ENCODE results near the gene HSPG2.
"Not testable (repeated sequence)": the region's sequence is repeated elsewhere in the genome, so short reads cannot be mapped to it uniquely, and the experiment has no call there.

HSPG2 gene

GRCh38 chr1:21932127-21932526, 5.0 kb downstream of the HSPG2 start:
- DNase-seq (ENCODE audit: low spot score): peak; percentile 73

DNA sequence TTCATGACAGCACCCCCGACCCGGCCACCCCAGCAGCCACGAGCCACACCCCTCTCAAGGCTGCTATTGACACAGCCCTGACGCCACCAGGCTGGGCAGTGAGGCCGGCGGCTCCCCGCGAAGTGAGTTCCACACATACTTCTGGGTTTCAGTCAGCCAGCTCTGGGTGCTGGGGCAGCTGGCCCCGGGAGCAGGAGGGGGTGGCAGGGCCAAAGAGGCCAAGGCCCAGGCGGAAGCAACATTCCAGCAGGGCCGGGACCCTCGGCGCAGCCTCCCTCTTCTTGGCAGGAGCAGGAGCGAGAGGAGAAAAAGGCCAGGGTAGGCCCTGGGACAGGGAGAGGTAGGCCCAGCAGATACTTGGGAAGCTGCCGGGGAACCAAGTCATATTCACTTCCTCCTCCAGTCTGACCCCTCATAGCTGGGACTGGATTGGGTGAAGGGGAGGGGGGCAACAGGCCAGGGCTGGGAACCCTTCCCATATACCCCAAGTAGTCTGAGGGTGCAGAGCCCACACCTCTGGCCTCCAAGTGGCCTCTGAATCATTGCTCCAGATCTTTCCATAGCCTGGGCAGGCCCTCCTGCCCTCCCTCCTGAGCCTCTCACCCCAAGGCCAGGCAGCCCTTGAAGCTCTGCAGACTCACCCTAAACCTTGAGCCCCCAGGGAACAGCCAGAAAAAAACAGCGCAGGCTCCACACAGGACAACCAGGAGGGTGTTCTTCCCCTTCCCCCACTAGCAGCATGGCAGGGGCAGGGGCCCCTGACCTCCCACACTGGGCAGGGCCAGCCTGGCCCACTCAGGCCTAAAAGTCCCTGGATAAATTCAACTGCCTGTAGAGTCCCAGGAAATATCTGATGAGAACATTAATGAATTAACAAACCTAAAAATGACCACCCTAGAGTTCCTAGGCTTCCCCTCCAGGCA, 5.7 kb downstream of the HSPG2 start:
- peak; percentile 92 for DNase-seq (ENCODE audit: low spot score)

DNA sequence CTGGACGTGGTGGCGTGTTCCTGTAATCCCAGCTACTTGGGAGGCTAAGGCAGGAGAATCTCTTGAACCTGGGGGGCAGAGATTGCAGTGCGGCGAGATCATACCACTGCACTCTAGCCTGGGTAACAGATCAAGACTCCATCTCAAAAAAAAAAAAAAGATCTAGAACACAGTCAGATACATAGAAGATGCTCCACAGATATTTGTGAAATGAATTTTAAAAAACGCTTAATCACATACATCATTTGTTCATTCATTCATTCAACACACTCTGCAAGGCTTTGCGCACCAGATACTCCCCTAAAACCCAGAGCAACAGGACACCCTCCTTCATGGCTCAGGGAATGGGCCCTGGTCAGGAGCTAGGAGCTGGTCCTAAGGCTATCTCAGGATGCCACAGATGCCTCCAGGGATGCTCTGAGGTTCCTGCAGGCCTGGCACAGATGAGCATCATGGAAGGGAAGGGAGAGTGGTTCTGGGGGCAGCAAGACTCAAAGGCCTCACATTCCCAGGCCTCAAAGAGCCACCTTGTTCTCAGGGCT, 6.4 kb downstream of the HSPG2 start:
- no peak for DNase-seq (ENCODE audit: low spot score)

DNA sequence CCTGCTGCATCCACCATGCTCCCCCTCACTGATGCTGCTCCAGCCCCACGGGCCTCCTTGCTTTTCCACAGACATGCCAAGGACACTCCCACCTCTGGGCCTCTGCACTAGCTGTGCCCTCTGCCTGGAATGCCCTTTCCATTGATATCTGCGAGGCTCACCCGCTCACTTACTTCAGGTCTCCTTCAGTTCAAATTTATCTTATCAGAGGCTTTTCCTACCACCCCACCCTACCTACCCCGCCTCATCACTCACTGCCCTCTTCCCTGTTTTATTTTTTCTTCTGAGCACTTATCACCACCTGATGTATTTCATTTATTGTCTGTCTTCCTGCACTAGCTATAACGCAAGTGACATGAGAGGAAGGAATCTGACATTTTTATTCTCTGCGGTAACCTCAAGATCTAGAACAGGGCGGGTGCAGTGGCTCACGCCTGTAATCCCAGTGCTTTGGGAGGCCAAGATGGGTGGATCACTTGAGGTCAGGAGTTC, 7.0 kb downstream of the HSPG2 start:
- DNase-seq (ENCODE audit: low spot score): no peak

DNA sequence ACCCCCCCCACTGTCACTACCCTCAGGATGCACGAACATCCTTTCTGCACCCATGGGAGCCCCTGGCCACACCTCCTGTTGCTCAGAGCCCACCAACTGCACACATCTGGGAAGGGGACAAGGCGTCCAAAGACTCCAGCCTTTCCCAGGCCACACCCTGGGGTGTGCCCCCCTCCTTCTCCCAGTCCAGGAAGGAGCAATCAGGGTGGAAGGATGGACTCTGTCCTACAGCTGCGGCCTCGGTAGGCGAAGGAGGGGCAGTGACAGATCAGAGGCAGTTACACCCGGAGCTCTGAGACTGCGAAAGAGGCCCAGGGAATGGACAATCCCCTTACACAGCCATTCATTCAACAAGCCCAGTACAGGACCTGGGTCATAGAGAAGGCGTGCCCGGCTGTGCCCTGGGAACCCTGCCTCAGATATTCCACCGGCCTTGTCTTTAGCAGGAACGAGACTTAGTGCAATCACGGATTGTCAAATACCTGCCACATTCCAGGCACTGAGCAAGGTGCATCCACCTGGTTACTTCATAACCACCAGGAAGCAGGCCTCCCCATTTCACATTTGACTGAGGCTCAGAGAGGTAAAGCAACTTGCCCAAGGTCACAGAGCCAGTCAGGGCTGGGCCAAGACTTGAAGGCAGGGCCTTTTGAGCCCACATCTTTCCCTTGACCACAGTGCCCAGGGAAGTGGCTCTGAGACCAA, 9.4 kb downstream of the HSPG2 start:
- DNase-seq (ENCODE audit: low spot score): peak; percentile 78

DNA sequence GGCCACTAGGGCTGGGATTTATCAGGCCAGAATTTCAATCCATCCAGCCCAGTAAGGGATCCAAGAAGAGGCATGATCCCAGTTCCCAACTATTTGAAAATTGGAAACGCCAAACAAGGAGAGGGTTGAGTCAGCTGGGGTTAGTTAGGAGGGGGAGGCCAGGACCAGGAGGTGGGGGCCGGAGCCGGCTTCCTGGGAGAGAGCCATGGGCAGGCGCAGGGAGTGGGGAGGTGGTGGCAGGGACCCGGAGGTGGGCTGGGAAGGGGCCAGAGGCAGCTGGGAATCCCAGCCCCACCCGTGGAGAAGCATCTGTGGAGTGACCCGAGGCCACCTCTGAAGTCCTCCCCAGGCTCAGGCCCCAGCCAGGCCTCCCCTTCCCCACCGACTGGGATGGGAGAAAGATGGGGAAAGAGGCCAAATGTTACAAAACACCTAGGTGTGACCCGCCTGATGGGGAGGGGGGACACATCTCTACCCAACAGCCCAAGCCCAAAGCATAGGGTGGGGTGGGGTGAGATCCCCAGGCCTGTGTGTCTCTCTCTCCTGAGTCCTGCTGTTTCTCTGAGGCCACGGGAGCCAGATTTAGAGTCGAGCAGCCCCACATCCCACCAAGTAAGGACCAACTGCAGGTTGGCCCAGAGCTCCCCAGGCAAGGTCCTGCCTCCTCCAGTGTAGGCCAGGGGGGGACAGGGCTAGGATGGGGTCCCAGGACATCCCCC, 10.1 kb downstream of the HSPG2 start:
- peak; percentile 91 for DNase-seq (ENCODE audit: low spot score)

- no peak for DNase-seq (ENCODE audit: low spot score)
Measured at GRCh38 chr1:21926065-21926464, 11.0 kb downstream of the HSPG2 start.

DNA sequence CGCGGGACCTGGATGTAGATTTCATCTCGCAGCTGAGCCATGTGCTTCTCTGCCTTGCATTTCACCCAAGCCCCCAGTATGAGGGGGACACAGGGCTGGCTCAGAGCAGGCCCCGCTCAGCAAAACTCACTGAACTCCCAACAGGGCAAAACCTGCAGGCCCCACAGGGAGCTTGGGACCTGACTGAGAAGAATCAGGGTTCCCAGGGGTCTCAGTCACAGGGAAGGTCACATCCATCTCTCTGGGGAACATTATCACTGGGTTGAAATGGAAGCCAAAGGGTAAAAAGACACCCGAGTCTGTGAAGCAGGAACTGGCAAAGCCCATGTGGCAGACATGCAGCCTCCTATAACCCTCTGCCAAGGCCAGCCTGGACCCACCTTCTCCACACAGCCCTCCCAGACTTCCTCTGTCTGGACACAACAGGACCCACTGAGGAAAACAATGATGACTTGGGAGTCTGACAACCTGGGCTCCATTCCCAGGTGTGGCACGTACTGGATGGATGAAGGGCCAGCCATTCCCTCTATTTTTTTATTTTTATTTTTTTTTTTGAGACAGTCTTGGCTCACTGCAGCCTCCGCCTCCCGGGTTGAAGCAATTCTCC, 11.7 kb downstream of the HSPG2 start:
- DNase-seq (ENCODE audit: low spot score): no peak

GRCh38 chr1:21924503-21925005, 12.6 kb downstream of the HSPG2 start:
- DNase-seq (ENCODE audit: low spot score): no peak

GRCh38 chr1:21922090-21923013, 14.8 kb downstream of the HSPG2 start:
- no peak for DNase-seq (ENCODE audit: low spot score)

DNA sequence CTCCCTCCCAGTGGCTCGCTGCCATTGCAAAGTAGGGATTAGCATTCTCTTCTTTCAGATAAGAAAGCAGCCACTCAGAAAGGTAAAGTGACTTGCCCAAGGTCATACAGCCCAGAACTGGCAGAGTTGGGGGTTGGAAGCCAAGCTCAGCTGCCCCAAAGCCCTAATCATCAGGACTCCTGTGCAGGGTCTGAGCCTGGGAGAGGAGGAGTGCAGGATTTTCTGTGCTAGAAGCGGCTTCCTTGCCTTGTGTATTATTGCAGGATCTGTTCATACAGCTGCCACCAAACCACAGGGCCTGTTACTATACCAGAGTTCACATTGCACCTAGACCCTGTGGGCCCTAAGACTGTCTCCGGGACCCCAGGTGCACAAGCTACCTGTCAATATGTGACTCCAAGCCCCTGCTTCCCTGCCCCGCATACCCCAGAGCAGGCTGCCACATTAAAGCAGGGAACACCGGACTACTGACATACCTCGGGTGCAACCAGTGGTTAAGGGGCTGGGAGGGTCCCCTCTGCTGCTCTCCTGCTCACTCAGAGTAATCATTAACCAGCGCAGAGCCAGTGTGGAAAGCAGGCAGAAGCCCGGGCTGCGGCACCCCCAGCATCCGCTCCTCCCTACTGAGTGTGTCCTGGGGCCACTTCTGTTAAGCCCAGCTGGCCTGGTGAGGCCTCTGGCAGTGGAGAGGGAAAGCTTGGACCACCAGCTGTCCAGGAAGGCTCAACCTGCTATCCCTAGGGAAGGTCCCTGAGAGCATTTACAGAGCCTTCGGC, 15.8 kb downstream of the HSPG2 start:
- DNase-seq (ENCODE audit: low spot score): no peak

DNA sequence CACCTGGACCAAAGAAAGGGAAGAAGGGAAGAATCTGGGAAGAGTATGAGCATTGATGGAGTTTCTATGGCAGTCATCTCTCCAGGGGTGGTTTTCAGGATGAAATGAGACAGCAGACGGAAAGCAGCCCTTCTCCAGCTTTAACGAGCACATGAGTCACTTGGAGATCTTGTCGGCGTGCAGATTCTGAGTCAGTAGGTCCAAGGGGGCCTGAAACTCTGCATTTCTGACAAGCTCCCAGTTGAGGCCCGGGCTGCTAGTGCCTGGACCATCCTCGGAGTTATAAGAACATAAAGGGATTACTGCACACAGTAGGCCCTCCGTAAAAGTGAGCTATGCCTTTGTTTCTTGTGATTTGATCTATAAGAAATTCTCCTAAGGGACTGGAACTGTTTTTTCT, 17.6 kb downstream of the HSPG2 start:
- DNase-seq (ENCODE audit: low spot score): peak; percentile 75

- DNase-seq (ENCODE audit: low spot score): not testable (repeated sequence)
Measured at GRCh38 chr1:21917239-21917631, 19.9 kb downstream of the HSPG2 start.

DNA sequence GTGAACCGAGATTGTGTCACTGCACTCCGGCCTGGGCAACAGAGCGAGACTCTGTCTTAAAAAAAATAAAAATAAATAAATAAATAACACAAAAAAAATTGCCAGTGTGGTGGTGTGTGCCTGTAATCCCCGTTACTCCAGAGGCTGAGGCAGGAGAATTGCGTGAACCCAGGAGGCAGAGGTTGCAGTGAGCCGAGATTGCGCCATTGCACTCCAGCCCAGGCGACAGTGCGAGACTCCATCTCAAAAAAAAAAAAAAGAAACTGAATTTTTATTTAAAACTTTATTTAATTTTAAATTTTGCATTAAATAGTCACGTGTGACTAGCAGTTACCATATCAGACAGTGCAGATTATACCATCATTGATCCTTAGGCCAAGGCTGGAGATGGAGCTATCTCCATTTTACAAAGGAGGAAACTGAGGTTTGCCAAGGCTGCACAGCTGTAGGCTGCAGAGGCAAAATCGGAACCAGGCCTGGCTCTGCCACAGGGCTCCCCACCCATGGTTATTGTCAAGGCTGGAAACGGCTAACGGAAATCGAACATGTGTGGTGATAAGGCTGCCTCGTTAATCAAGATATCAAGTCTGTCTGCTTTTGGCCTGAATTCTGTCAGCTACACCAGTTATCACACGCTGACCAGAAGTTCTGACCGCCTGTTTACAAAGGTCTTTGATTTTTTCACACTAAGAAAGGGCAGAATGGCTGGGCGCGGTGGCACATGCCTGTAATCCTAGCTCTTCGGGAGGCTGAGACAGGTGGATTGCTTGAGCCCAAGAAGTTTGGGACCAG, 20.5 kb downstream of the HSPG2 start:
- DNase-seq (ENCODE audit: low spot score): no peak

GRCh38 chr1:21914880-21915640, 22.1 kb downstream of the HSPG2 start:
- no peak for DNase-seq (ENCODE audit: low spot score)

DNA sequence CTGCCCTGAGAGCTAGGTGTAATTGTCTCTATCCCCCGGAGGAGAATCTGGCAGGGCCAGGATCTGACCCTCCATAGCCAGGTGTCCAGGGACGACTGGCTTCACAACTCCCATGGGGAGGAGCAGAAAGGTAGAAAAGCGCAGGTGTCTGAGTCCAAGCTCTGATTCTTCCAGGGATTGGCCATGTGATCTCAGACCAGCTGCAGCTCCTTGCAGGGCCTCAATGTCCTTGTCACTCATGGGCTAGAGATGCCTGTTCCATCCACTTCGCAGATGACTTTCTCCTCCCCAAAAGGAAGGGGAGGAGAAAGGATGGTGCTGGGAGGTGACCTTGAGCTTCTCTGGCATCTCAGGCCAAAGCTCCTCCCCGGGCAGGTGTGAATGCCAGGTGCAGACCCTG, 22.7 kb downstream of the HSPG2 start:
- no peak for DNase-seq (ENCODE audit: low spot score)

DNA sequence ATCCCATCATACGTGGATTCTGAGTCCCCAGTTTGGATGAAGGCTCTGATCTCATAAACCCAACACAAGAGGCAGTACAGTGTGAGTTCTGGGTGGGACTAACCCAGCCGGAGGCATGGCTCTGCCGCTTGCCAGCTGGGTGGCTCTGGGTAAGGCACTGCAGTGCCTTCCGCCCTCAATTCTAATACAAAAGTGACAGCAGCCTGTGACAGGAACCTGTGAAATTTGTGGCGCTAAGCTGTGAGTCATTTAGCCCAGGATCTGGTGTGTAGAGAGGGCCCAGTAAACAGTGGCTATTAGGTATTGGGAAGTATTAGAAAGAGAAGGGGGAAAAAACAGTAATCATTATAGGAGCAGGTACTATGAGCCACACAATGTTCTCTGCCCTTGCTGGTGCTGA, 23.3 kb downstream of the HSPG2 start:
- no peak for DNase-seq (ENCODE audit: low spot score)

DNA sequence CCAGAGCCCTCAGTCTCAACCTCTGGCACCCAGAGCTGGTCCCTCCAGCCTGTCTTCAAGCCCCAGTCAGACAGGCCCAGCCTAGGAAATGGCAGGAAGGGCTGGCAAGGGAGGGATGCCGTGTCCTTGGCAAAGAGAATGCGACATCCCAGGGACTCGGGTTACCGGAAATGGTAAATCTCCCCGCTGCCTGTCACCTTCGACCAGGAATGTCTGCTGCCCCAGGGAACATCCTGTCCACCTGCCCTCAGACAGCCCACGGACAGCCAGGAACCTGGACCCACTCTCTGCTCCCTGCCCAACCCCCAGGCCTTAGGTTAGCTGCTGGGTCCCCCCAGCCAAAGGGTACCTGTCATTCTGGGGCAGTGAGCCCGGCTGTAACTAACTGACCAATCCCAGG, 23.9 kb downstream of the HSPG2 start:
- no peak for DNase-seq (ENCODE audit: low spot score)

Data from GM03348 (cell line).